ENCODE results near the gene STYXL1.

DNA sequence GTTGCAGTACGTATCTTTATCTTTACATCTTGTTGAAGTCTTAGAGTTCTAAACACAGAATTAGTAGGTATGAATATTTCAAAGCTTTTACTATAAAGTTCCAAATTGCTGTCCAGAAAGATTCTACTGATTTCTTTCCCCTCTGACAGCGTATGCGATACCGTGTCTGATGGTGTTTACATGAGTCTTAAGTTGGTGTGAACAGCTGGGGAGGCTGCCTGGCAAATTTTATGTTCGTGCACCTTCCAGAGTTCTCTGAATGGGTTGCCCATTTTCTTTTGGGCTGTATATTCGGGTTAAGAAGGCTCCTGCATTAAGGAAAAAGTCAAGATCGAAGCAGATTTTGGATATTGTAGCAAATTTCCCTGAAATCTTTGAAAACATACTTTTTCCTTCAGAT lies 8.4 kb upstream of the STYXL1 start:
- TF ChIP-seq POLR2A (IDR thresholded peaks at IDR 0.05; ENCODE audit: low read depth, low read length) (no peak), POLR2AphosphoS5 (IDR thresholded peaks at IDR 0.05; ENCODE audit: low read depth, low read length) (no peak)

All from GM12892 (cell line).